22Rv1 (cell line): ENCODE measurements around the gene METTL16.

ENCODE experiments used
- ZFX ChIP-seq: fragments of 450-650 bp; IDR thresholded peaks from 2 replicates; pipeline ENCODE4 v1.6.1; 2017; ENCODE audit warnings: antibody characterized with exemption, borderline replicate concordance
- TF ChIP-seq, protein P1 (sequence below): fragments of 450-650 bp; IDR thresholded peaks from 2 replicates; pipeline ENCODE4 v1.5.1; 2017; ENCODE audit warnings: mild to moderate bottlenecking

DNA sequence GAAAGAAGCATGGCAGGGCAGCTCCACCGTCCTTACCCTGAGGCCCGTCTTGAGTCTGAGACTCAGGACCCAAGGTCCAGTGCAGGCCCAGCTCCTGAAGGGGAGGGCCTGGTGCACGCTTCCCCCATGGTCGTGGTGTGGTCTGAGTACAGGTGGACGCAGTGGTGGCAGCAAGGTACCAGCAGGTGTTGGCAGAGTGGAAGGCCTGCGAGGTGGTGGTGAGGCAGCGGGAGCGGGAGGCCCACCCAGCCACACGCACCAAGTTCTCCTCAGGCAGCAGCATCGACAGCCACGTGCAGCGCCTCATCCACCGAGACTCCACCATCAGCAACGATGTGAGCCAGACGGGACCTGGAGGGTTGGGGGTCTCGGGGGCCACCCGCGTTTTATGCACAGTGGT is 138.5 kb downstream of the METTL16 start:
- TF ChIP-seq, protein P1, sequence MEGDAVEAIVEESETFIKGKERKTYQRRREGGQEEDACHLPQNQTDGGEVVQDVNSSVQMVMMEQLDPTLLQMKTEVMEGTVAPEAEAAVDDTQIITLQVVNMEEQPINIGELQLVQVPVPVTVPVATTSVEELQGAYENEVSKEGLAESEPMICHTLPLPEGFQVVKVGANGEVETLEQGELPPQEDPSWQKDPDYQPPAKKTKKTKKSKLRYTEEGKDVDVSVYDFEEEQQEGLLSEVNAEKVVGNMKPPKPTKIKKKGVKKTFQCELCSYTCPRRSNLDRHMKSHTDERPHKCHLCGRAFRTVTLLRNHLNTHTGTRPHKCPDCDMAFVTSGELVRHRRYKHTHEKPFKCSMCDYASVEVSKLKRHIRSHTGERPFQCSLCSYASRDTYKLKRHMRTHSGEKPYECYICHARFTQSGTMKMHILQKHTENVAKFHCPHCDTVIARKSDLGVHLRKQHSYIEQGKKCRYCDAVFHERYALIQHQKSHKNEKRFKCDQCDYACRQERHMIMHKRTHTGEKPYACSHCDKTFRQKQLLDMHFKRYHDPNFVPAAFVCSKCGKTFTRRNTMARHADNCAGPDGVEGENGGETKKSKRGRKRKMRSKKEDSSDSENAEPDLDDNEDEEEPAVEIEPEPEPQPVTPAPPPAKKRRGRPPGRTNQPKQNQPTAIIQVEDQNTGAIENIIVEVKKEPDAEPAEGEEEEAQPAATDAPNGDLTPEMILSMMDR = no peak
- TF ChIP-seq ZFX = no peak
